ENCODE data around the gene TSC22D3.
"Not testable (repeated sequence)": the region's sequence is repeated elsewhere in the genome, so short reads cannot be mapped to it uniquely, and the experiment has no call there.

TSC22D3 gene

GRCh38 chrX:107710617-107711391, 64.8 kb downstream of the TSC22D3 start:
- no peak for DNase-seq

DNA sequence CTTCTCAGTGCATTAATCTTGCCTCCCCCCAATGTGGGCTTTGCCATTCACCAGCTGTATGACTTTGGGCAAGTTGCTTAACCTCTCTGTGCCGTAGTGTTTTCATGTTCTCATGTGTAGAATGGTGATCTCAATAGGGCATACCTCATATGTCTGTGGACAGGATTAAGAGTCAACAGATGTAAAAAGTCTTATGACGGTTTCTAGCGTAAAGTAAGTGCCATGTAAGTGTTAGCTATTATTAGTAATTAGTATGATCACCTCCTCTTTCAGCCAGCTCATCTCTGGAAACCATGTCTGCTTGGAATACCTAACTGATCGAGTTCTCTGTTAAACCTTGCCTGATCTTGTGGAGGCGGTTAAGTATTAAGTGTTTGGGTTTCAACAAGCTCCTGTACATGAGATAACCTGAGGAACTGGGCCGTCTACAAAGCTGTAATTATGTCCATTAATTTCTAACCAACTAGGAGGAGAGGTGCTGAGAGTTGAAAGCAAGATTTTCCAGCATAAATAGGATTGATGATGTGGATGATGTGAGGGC, 66.3 kb downstream of the TSC22D3 start:
- DNase-seq, result no peak

DNA sequence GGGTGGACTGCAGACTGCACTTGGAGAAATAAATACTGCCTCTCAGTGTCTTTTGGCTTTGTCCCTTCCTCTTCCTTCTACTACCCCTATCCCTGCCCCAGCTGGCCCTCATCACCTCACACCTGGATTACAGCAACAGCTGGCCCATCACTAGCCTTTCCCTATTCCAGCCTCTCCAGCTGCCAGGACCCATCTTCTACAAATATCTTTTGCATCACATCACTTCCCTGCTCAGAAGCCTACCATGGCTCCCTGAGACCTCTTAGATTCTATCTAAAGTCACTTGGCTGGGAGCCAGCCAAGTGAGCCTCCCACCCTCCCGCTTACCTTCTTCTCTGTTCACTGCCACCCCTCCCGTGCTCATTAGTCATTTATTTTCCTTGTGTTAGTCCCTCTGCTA, 66.8 kb downstream of the TSC22D3 start:
- no peak for DNase-seq

GRCh38 chrX:107707866-107708265, 67.7 kb downstream of the TSC22D3 start:
- DNase-seq, result no peak

- no peak for DNase-seq
Observed at GRCh38 chrX:107706309-107706708, 69.3 kb downstream of the TSC22D3 start.

DNA sequence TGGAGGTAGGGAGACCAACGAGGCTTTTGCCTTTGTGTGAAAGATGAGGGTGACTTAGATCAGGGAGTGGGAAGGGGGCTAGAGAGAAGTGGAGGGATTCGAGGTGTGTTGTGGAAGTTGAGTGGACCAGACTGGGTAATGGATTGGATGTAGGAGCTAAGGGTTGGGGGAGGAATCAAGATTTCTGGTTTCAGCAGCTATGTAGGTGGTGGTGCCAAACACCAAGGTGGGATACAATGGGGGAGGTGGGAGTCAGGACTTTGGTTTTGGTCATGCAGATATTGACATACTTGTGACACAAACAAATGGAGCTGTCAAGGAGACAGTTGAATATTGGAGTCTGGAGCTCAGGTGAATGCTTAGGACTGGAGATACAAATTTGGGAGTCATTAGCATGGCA, 71.0 kb downstream of the TSC22D3 start:
- DNase-seq, result no peak

DNA sequence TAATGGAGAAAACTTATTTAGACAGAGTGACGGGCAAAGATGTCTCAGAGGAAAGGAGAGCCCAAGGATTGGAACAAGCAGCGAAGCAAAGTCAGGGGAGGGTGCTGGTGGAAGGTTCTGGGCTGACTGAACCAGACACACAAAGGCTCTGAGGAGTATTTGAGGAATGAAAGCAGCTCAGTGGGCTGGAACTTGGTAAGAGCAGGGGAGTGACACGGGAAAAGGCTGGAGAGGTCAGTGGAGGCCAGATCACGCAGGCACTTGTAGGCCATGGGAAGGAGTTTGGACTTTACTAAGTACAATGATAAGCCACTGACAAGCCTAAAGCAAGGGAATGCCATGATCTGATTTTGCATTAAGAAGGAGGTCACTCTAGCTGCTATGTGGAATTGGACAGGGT, 71.4 kb downstream of the TSC22D3 start:
- DNase-seq, result no peak

DNA sequence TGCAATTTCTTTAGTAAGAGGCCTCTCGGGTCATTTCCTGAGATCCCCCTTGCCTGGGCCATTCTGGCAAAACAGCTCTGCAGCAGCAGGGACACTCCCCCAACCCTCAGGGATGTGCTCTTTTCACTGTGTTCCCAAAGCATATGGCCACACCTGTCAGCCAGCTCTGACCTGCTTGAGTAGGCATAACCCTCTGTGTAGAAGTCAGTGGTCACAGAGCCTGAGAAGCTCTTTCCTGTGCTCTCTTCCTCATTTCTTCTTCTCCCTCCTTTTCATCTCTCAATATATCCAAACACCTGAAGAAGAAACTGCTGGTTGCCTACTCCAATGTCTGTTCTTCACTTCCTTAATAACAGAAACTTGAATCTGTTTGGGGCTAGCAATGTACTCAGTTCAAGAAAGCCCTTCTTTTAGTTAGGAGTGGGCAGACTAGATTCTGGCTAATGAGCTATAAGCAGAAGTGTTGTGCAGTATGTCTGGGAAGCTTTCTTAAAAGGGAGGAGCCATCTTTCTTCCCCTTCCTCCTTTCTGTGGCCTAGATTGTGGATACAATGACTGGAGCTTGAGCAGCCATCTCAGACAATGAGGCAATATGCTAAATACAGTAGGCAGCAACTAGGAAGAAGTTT, 74.0 kb downstream of the TSC22D3 start:
- DNase-seq, result no peak

DNA sequence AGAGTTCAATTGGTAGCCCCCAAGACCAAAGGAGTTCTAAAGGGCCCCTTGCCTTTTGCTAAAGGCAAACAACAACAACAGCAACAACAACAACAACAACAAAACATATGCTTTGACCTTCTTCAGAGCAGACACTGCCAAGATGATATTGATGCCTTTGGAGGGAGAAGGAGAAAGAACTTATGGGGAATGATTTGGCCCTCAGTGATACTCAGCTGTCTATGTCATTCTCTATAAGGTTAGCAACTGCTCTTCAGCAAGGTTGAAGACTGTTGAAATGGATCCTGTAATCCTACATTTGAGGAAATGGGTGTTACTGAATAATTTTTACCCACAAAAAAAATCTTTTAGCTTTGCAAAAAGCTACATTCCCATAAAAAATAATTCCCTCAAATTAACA, 74.8 kb downstream of the TSC22D3 start:
- no peak for DNase-seq

DNA sequence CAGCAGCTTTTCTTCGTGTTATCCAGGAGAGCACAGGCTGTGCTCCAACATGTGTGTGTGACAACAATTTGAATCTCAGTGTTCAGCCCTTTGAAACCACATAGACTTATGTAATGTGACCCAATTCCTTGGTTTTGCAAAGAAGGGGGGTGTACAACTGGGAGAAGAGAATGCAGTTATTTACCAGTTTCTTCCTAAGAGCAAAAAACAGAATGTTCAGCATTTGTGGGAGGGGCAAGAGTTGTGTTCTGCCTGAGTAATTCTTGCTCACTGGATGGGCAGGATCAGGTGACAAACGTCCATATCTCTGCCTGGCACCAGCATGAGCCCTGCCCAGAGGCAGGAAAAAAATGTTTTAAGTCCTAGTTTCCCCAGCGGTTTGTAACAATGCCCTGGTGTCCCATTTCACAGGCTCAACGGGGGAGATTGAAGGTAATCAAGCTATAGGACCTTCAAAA, 75.2 kb downstream of the TSC22D3 start:
- DNase-seq, result no peak

DNA sequence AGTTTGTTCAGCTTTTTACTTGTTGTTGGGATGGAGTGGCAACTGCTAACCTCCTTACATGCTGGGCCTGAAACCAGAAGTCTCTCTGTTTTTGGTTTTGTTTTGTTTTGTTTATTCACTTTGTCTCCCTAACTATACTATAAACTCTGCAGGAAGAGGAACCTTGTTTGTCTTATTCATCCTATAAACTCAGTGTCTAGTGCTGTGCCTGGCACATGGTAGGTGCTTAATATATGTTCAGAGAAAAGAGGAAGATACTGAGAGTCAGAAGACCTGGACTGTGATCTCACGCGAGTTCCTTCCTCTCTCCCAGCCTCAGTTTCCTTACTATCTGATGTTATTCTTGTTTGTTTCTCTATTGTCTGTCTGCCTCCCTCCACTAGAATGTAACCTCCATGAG, 76.0 kb downstream of the TSC22D3 start:
- DNase-seq, result no peak

GRCh38 chrX:107691024-107691448, 84.6 kb downstream of the TSC22D3 start:
- no peak for DNase-seq

GRCh38 chrX:107687445-107687844, 88.1 kb downstream of the TSC22D3 start:
- DNase-seq, result no peak

DNA sequence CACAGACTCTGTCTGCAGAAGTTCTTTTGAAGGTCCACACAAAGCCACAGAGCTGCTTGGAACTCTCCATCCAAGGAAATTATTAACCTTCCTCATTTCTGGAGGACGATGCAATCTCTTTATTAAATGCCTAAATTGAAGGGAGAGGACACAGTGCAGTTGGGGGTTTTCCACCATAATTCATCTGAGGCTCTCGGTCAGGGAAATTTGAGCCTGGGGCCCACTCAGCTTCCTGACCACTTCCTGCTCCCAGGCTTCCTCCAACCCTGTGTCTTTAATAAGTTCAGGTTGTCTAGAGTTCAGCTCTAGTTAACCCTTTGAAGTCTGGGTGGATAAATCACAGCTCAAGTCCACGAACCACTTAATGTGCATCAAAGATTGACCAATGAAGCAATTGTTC, 88.8 kb downstream of the TSC22D3 start:
- no peak for DNase-seq

- DNase-seq, result no peak
Observed at GRCh38 chrX:107686026-107686425, 89.6 kb downstream of the TSC22D3 start.

DNA sequence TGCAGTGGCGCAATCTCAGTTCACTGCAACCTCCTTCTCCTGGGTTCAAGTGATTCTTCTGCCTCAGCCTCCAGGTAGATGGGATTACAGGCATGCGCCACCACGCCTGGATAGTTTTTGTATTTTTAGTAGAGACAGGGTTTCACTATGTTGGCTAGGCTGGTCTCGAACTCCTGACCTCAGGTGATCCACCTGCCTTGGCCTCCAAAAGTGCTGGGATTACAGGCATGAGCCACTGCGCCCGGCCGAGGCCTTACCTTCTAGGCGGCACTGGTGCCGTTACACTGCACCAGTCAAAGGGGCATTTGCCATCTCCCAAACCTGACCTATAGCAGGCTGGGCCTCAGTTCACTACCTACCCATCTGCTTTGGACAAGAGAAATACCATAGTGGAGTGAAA, 90.0 kb downstream of the TSC22D3 start:
- DNase-seq, result not testable (repeated sequence)

- no peak for DNase-seq
Observed at GRCh38 chrX:107684956-107685385, 90.6 kb downstream of the TSC22D3 start.

DNA sequence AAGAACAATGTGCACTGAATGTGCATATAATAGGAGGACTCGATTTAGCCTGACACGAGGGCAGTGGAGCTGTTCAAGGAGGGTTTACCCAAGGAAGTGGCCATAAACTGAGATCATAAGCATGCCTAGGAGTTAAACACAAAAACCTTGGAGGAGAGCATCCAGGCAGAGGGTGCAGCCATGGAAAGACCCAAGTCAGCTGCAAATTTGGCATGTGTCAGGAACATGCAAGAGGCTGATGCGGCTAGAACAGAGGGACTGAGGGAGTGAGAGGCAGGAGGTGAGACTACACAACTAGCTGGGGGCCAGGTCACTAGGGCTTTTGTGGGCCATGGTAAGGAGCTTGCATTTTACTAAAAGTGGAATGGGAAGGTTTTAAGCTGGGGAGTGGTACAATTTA, 91.7 kb downstream of the TSC22D3 start:
- no peak for DNase-seq

DNA sequence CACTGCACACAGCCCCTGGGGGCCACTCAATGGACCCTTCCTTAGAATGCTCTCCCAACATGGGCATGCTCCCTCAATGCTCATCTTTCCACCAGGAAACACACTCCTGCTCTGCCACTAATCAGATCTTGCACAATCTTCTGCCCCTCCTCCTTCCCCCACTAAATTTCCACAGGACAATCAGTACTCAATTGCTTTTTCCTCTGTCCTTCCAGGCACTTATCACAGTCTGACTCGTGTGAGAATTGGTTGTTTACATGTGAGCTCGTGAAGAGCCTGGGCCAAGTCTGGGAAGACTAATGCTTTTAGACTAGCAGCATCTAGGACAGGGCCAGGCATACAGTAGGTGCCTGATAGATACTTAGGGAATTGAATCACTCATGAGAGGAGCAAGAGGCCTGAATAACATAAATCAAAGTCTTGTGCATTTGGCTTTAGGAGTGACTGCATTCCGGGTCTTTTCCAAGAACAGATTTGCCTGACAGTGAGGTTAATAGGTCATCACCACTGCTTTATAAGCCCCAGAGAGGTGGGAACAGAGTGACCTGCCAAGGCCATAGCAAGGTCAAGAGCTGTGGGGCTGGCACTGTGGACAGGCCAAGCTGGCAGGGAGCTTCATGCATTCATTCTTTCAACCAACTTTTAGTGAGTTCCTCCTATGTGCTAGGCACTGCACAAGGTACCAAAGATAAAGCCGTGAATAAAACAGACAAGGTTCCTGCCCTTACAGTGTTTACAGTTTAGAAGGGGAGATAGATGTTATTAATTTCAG, 92.3 kb downstream of the TSC22D3 start:
- DNase-seq, result no peak

- no peak for DNase-seq
Observed at GRCh38 chrX:107682256-107682655, 93.3 kb downstream of the TSC22D3 start.

DNA sequence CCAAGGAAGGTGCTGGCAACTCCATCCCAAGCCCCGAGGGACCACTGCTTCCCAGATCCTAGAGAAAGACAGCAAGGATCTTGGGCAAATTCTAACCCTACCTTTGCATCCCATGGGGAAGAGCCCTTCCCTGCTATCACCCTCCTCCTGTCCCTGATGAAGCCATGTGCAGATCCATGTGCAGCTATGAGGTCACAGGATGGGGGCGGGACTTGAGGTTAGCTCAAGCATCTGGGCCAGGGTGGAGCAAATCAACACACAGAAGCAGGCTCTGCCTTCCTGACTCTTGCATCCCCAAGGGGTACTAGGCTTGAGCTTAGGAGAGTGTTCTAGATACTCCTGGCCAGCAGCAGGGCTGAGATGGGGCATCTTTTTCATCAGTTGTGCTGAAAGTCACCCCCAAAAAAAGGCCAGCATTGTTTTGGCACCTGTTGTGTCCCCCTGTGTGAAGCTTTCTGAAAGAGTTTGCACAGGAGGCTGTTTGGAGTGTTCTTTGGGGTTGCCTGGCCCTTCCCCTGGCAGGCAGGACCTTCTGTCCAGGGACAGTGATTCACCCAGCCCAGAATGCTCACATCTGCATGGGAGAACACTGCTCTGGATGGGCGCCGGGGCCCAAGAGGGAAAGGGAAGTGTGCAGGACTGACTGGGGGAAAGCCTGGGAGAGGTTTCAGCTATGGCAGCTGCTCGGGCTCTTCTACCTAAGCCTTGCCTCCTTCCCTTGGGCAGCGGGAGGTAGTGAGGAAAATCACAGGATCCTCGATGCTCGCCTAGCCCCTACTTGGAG, 96.4 kb downstream of the TSC22D3 start:
- peak; percentile 59 for DNase-seq

DNA sequence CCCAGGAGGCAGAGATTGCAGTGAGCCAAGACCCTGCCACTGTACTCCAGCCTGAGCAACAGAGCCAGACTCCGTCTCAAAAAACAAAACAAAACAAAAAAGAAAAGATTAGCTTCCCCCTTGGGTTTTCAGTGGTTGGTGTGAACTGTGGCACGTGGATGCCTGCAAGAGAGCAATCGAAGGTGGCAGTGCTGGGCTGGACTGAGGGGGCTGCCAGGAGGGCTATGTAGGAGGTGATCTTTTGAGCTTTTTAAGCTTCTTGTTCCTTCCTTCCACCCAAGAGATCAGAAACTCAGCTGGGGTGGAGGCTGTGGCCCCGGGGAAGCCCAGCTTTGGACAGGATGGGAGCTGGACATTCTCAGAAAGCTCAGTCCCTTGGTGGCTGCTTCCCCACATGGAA, 97.7 kb downstream of the TSC22D3 start:
- no peak for DNase-seq

- no peak for DNase-seq
Observed at GRCh38 chrX:107677501-107677901, 98.1 kb downstream of the TSC22D3 start.
